ENCODE measurements around the gene TMEM100. TPM values are rescaled to one million over a fixed set of nuclear protein-coding genes. Genes with fewer than 3 reads are reported as not detected.

TMEM100 gene
- total RNA-seq, 5 donors from 2014 or later (not counting 1 experiment from before 2014, with no cell fraction given): 0.35 TPM; not detected in 4

Other genes with a start within 250 kb of the TMEM100 start
- gene SMIM36, start 211.4 kb downstream of the TMEM100 start, total RNA-seq: not detected
- gene PCTP, start 28.2 kb upstream of the TMEM100 start, total RNA-seq: 1 to 10 TPM; 2.8 to 3.6 (median 3.3) TPM